ENCODE results near the gene JCAD.

DNA sequence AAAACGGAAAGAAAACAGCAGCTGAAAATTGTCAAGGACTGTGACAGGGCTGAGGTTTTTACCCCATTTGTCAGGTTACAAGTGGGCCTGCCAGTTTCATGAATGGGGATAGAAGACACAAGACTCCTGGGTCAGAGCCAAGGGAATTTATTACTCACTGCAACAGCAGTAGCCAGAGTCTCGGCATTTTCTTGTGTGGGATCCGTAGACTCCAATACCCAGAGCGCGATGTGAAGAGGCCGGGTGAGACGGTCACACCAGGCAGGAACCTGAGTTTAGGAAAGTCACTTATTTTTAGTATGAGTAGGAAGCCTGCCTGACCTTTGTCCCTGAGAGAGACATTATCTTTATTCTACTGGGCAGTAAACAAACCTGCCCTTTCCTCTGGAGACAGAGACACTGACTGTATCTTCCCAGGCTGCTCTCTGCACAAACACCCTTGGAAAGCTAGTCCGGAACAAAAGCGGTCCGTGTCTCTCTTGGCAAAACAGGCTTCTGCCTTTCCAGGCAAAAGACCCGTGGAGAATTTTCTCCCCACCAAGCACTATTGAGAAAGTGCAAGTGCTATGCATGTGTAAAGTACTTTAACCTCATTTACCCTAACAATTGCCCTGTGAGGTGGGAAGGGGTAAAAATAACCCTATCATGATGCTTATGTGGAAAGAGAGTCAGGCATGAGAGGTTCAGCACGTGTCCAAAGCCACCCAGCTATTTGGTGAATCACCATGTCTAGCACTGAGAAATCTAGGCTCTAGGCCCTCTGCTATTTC is 58.4 kb downstream of the JCAD start:
- no peak for TF ChIP-seq ASH2L (IDR thresholded peaks at IDR 0.05; ENCODE audit: low read length)
- TF ChIP-seq EZH2 (IDR thresholded peaks at IDR 0.05; ENCODE audit: low read depth, low read length, severe bottlenecking): no peak
- no peak for TF ChIP-seq CTBP2 (IDR thresholded peaks at IDR 0.05; ENCODE audit: borderline replicate concordance, insufficient read depth, insufficient read length, low read length)
- TF ChIP-seq, protein P1, sequence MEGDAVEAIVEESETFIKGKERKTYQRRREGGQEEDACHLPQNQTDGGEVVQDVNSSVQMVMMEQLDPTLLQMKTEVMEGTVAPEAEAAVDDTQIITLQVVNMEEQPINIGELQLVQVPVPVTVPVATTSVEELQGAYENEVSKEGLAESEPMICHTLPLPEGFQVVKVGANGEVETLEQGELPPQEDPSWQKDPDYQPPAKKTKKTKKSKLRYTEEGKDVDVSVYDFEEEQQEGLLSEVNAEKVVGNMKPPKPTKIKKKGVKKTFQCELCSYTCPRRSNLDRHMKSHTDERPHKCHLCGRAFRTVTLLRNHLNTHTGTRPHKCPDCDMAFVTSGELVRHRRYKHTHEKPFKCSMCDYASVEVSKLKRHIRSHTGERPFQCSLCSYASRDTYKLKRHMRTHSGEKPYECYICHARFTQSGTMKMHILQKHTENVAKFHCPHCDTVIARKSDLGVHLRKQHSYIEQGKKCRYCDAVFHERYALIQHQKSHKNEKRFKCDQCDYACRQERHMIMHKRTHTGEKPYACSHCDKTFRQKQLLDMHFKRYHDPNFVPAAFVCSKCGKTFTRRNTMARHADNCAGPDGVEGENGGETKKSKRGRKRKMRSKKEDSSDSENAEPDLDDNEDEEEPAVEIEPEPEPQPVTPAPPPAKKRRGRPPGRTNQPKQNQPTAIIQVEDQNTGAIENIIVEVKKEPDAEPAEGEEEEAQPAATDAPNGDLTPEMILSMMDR (IDR thresholded peaks at IDR 0.05; ENCODE audit: control extremely low read depth in 1 of 3, insufficient read depth in 1 of 3, low read depth in 1 of 3, low read length in 3 of 3): no peak
- no peak for TF ChIP-seq CREB1 (IDR thresholded peaks at IDR 0.05)
- TF ChIP-seq POLR2AphosphoS5 (IDR thresholded peaks at IDR 0.05; ENCODE audit: low read depth, low read length): no peak
